Upper lobe of right lung (tissue), 1 donor: ENCODE measurements around the gene CACHD1. TPM values are rescaled to one million over a fixed set of nuclear protein-coding genes. Genes with fewer than 3 reads are reported as not detected.

ENCODE experiments used
- ATAC-seq: fragments of 200-7000 bp; cut with Tn5 transposase; one replicate; pipeline ENCODE4 v1.9.1; 2020; ENCODE audit warnings: mild to moderate bottlenecking, moderate library complexity
- DNase-seq: peaks from one replicate; pipeline ENCODE4 v3.0.0-alpha.2; 2020
- H3K27ac ChIP-seq: fragments of 200-600 bp; one replicate; pipeline ENCODE4 v1.8.0; 2022
- H3K27me3 ChIP-seq: fragments of 200-600 bp; one replicate; pipeline ENCODE4 v1.8.0; 2022; ENCODE audit warnings: mild to moderate bottlenecking
- H3K36me3 ChIP-seq: fragments of 200-600 bp; one replicate; pipeline ENCODE4 v1.8.0; 2022
- H3K4me1 ChIP-seq: fragments of 200-600 bp; one replicate; pipeline ENCODE4 v1.8.0; 2022
- H3K4me3 ChIP-seq: fragments of 200-600 bp; one replicate; pipeline ENCODE4 v1.8.0; 2022; ENCODE audit warnings: mild to moderate bottlenecking
- H3K9me3 ChIP-seq: fragments of 200-600 bp; one replicate; pipeline ENCODE4 v1.8.0; 2022
- intact Hi-C: fragments of 100-400 bp; cut with DNase I; formaldehyde crosslinking; loops from one replicate; pipeline ENCODE4 v1.11.0; 2022
- total RNA-seq: library from RNA; stranded (reverse); fragmentation: NEBNext Ultra II Directional; extraction: Animal tissue kit (Norgen Biotek cat#: 25700); gene quantifications from one replicate; pipeline ENCODE4 v1.2.1, GENCODE V29; 2021
- TF ChIP-seq, protein P1 (sequence below): fragments of 200-600 bp; IDR thresholded peaks from one replicate; pipeline ENCODE4 v1.8.0; 2022; ENCODE audit warnings: antibody characterized with exemption
- donor health status: DM: no; HTN: yes; CAD: no; lungs with severe emphysema.

Gene CACHD1
- total RNA-seq, 1 donor from 2014 or later, result 31.8 TPM

DNA sequence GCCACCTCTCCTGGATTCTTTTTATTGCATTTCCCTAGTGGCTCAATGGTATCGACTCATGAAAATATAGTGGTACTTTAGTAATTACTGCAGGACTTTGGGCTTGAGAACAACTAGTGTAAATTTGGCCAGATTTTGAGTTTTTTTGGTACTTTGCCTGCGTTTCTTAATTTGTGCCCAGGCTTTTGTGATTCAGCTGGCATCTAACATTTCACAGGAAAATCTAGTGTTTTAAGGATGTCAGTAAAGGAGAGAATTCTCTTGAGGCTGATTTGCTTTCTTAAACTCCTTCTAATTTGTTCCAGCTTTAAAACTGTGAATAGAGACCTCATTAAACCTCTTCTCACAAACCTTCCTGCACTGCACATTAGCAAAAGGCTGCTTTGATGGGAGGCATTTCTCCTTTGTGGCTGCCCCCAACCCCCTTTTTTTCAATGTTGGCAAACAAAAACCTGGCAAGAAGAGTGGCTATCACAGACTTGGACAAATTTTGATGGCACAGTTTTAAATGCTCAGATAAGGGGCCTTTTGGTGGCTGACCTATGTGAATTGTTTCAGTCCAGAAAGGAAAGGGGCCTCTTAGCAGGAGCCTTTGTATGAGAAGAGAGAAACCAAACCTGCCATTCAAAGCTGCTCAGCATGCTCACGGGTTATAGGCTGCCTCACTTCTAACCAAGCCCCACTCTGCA is 161.6 kb downstream of the CACHD1 start:
- H3K4me1 ChIP-seq, result no peaks in the 10 kb centered on the region
- H3K27me3 ChIP-seq, result no peaks in the 10 kb centered on the region
- no peak for DNase-seq
- TF ChIP-seq, protein P1, sequence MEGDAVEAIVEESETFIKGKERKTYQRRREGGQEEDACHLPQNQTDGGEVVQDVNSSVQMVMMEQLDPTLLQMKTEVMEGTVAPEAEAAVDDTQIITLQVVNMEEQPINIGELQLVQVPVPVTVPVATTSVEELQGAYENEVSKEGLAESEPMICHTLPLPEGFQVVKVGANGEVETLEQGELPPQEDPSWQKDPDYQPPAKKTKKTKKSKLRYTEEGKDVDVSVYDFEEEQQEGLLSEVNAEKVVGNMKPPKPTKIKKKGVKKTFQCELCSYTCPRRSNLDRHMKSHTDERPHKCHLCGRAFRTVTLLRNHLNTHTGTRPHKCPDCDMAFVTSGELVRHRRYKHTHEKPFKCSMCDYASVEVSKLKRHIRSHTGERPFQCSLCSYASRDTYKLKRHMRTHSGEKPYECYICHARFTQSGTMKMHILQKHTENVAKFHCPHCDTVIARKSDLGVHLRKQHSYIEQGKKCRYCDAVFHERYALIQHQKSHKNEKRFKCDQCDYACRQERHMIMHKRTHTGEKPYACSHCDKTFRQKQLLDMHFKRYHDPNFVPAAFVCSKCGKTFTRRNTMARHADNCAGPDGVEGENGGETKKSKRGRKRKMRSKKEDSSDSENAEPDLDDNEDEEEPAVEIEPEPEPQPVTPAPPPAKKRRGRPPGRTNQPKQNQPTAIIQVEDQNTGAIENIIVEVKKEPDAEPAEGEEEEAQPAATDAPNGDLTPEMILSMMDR, result no peak
- intact Hi-C loops, result no loop called here
- H3K9me3 ChIP-seq, result no peaks in the 10 kb centered on the region
- no peak overlapping the region for H3K27ac ChIP-seq
- H3K36me3 ChIP-seq, result peaks cover 5% of the 10 kb centered on the region
- ATAC-seq, result no peak
- no peak overlapping the region for H3K4me3 ChIP-seq

DNA sequence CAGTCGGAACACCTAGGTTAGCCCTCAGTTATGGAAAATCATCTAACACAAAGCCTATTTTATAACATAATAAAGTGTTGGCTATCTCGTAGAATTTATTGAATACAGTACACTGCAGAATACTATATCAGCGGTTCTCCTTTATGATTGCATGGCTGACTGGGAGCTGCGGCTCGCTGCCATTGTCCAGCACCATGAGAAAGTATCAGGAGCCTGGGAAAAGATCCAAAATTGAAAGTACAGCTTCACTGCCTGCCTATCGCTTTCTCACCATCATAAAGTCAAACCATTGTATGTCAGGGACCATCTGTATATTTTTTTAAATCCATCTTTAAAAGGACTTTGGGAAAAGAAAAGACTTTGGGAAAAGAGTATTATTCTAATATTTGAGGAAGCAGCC is 163.0 kb downstream of the CACHD1 start:
- DNase-seq, result no peak
- H3K27me3 ChIP-seq, result no peaks in the 10 kb centered on the region
- intact Hi-C loops, result no loop called here

GRCh38 chr1:64645735-64646134 is 175.8 kb downstream of the CACHD1 start:
- Histone ChIP-seq H3K9me3 (no peaks in the 10 kb centered on the region), H3K4me3 (no peak overlapping the region), H3K4me1 (no peaks in the 10 kb centered on the region), H3K27me3 (no peaks in the 10 kb centered on the region), H3K36me3 (peaks cover 16% of the 10 kb centered on the region), H3K27ac (no peak overlapping the region)
- no peak for DNase-seq
- intact Hi-C loops, result no loop called here
- TF ChIP-seq, protein P1, result no peak
- no peak for ATAC-seq

More for the DNA sequence above, 163.0 kb downstream of the CACHD1 start:
- Histone ChIP-seq H3K27ac (no peak overlapping the region), H3K9me3 (no peaks in the 10 kb centered on the region), H3K4me3 (no peak overlapping the region), H3K36me3 (peaks cover 5% of the 10 kb centered on the region), H3K4me1 (no peaks in the 10 kb centered on the region)
- no peak for ATAC-seq
- TF ChIP-seq, protein P1, result no peak

DNA sequence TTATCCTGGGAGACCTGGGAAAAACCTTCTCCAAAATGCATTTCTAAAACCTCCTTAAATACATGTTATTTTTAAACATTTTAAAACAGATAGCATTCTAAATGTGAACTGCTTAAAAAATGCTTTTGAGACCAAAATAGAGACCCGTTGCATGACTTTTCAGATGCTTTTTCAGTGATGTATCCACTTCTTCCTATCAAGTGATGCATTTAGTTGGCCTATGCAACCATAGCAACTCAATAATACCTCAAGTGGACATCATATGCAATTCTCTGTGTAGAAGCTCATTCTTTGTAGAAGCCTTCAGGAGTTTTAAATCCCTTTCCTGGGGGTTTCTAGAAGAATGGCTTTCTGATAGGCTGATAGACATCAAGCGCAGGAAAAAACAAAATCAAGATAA is 180.5 kb downstream of the CACHD1 start:
- intact Hi-C loops, result no loop called here
- Histone ChIP-seq H3K9me3 (no peaks in the 10 kb centered on the region), H3K4me3 (no peak overlapping the region), H3K36me3 (peaks cover 4% of the 10 kb centered on the region), H3K4me1 (no peaks in the 10 kb centered on the region), H3K27ac (no peak overlapping the region), H3K27me3 (no peaks in the 10 kb centered on the region)
- ATAC-seq, result no peak
- TF ChIP-seq, protein P1, result no peak
- no peak for DNase-seq

- no peak for DNase-seq
- H3K4me3 ChIP-seq, result no peak overlapping the region
- H3K9me3 ChIP-seq, result no peaks in the 10 kb centered on the region
- no peaks in the 10 kb centered on the region for H3K4me1 ChIP-seq
- TF ChIP-seq, protein P1, result no peak
- no peak overlapping the region for H3K27ac ChIP-seq
- intact Hi-C loops, result no loop called here
- peaks cover 4% of the 10 kb centered on the region for H3K36me3 ChIP-seq
- no peak for ATAC-seq
- no peaks in the 10 kb centered on the region for H3K27me3 ChIP-seq
Measured at GRCh38 chr1:64651841-64652240, 181.9 kb downstream of the CACHD1 start.

GRCh38 chr1:64653466-64653865 is 183.5 kb downstream of the CACHD1 start:
- no peaks in the 10 kb centered on the region for H3K9me3 ChIP-seq
- no peak overlapping the region for H3K27ac ChIP-seq
- ATAC-seq (no peak), DNase-seq (no peak)
- intact Hi-C loops, result no loop called here
- no peaks in the 10 kb centered on the region for H3K27me3 ChIP-seq
- H3K4me3 ChIP-seq, result no peak overlapping the region
- TF ChIP-seq, protein P1, result no peak
- H3K36me3 ChIP-seq, result peaks cover 6% of the 10 kb centered on the region
- no peaks in the 10 kb centered on the region for H3K4me1 ChIP-seq
